Body of pancreas (tissue), 4 donors: Measurements from ENCODE around the gene ZNF484.
"Not testable (repeated sequence)": the region's sequence is repeated elsewhere in the genome, so short reads cannot be mapped to it uniquely, and the experiment has no call there.

Source experiments
- POLR2A ChIP-seq, 3 donors: fragments of 450-650 bp; IDR thresholded peaks; one replicate each; pipeline ENCODE4 v1.6.1; 2016; ENCODE audit warnings: antibody characterized with exemption in 3 of 3, mild to moderate bottlenecking in 2 of 3
- TF ChIP-seq, protein P1 (sequence below), 7 experiments: fragments of 450-650 bp in 4 of 7; fragments of 200-600 bp in 3 of 7; sonication (generic) in 3 of 7; IDR thresholded peaks; one replicate each; pipeline ENCODE4 v1.5.1; 2016 to 2019; ENCODE audit warnings: antibody characterized with exemption in 7 of 7

DNA sequence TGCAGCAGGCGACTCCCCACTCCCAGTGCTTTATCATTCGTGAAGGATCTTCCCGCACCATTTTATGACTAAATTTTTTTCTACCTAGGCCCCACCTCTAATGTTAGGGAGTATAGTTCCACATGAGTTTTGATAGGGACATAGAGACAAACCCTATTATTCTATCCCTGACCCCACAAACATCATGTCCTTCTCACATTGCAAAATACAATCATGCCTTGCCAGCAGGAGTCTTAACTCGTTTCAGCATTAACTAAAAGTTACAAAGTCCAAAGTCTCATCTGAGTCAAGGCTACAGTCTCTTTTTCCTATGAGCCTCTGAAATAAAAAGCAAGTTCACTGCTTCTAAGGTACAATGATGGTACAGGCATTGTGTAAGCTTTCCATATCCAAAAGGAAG is 14.4 kb upstream of the ZNF484 start:
- TF ChIP-seq POLR2A (IDR thresholded peaks at IDR 0.05): not testable (repeated sequence)
- TF ChIP-seq, protein P1, sequence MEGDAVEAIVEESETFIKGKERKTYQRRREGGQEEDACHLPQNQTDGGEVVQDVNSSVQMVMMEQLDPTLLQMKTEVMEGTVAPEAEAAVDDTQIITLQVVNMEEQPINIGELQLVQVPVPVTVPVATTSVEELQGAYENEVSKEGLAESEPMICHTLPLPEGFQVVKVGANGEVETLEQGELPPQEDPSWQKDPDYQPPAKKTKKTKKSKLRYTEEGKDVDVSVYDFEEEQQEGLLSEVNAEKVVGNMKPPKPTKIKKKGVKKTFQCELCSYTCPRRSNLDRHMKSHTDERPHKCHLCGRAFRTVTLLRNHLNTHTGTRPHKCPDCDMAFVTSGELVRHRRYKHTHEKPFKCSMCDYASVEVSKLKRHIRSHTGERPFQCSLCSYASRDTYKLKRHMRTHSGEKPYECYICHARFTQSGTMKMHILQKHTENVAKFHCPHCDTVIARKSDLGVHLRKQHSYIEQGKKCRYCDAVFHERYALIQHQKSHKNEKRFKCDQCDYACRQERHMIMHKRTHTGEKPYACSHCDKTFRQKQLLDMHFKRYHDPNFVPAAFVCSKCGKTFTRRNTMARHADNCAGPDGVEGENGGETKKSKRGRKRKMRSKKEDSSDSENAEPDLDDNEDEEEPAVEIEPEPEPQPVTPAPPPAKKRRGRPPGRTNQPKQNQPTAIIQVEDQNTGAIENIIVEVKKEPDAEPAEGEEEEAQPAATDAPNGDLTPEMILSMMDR (IDR thresholded peaks at IDR 0.05): not testable (repeated sequence)
